Stimulated activated naive CD8-positive, alpha-beta T cell treated with anti-CD3 and anti-CD28 coated beads, Interleukin-15, Interleukin-2, amounts not matched to agents 100 ng/mL and 50 ng/mL, for 24 hours (primary cell): ENCODE measurements around the gene COMP.
"Not testable (repeated sequence)": the region's sequence is repeated elsewhere in the genome, so short reads cannot be mapped to it uniquely, and the experiment has no call there.

Experiments
- H3K27ac Mint-ChIP-seq: one replicate; pipeline ENCODE4 v1.8.0; 2021; ENCODE audit warnings: mild to moderate bottlenecking, mixed read lengths
- H3K27me3 Mint-ChIP-seq: one replicate; pipeline ENCODE4 v1.8.0; 2021; ENCODE audit warnings: mixed read lengths
- H3K36me3 Mint-ChIP-seq: one replicate; pipeline ENCODE4 v1.8.0; 2021; ENCODE audit warnings: low read depth, mixed read lengths
- H3K4me1 Mint-ChIP-seq: one replicate; pipeline ENCODE4 v1.8.0; 2021; ENCODE audit warnings: low read depth, mixed read lengths
- H3K4me3 Mint-ChIP-seq: one replicate; pipeline ENCODE4 v1.8.0; 2021; ENCODE audit warnings: mild to moderate bottlenecking, mixed read lengths
- H3K9me3 Mint-ChIP-seq: one replicate; pipeline ENCODE4 v1.8.0; 2021; ENCODE audit warnings: mixed read lengths

Gene COMP

GRCh38 chr19:18741124-18742121 lies 49.7 kb downstream of the COMP start:
- no peaks in the 10 kb centered on the region for H3K4me1 Mint-ChIP-seq
- no peak overlapping the region for H3K27ac Mint-ChIP-seq
- no peak overlapping the region for H3K4me3 Mint-ChIP-seq
- no peaks in the 10 kb centered on the region for H3K9me3 Mint-ChIP-seq
- no peaks in the 10 kb centered on the region for H3K27me3 Mint-ChIP-seq
- H3K36me3 Mint-ChIP-seq, result no peaks in the 10 kb centered on the region

- Mint-ChIP-seq H3K9me3 (no peaks in the 10 kb centered on the region), H3K27me3 (no peaks in the 10 kb centered on the region), H3K36me3 (no peaks in the 10 kb centered on the region), H3K27ac (no peak overlapping the region), H3K4me3 (no peak overlapping the region), H3K4me1 (no peaks in the 10 kb centered on the region)
Observed at GRCh38 chr19:18738961-18739690, 52.0 kb downstream of the COMP start.

GRCh38 chr19:18737954-18738351 lies 53.2 kb downstream of the COMP start:
- no peaks in the 10 kb centered on the region for H3K27me3 Mint-ChIP-seq
- H3K27ac Mint-ChIP-seq, result no peak overlapping the region

GRCh38 chr19:18737337-18737953 lies 53.7 kb downstream of the COMP start:
- Mint-ChIP-seq H3K27ac (no peak overlapping the region), H3K36me3 (no peaks in the 10 kb centered on the region), H3K27me3 (no peaks in the 10 kb centered on the region), H3K4me1 (no peaks in the 10 kb centered on the region), H3K9me3 (no peaks in the 10 kb centered on the region), H3K4me3 (no peak overlapping the region)

More at GRCh38 chr19:18737954-18738351, 53.2 kb downstream of the COMP start:
- no peaks in the 10 kb centered on the region for H3K4me1 Mint-ChIP-seq
- no peaks in the 10 kb centered on the region for H3K36me3 Mint-ChIP-seq
- H3K4me3 Mint-ChIP-seq, result no peak overlapping the region
- H3K9me3 Mint-ChIP-seq, result no peaks in the 10 kb centered on the region

GRCh38 chr19:18736415-18737336 lies 54.4 kb downstream of the COMP start:
- H3K4me3 Mint-ChIP-seq, result no peak overlapping the region
- H3K9me3 Mint-ChIP-seq, result no peaks in the 10 kb centered on the region
- no peaks in the 10 kb centered on the region for H3K36me3 Mint-ChIP-seq
- no peaks in the 10 kb centered on the region for H3K27me3 Mint-ChIP-seq
- H3K27ac Mint-ChIP-seq, result no peak overlapping the region
- H3K4me1 Mint-ChIP-seq, result no peaks in the 10 kb centered on the region

- Mint-ChIP-seq H3K36me3 (no peaks in the 10 kb centered on the region), H3K9me3 (no peaks in the 10 kb centered on the region), H3K4me3 (no peak overlapping the region), H3K4me1 (peaks cover 4% of the 10 kb centered on the region), H3K27me3 (no peaks in the 10 kb centered on the region), H3K27ac (no peak overlapping the region)
Observed at GRCh38 chr19:18735752-18736151, 55.4 kb downstream of the COMP start.

- Mint-ChIP-seq H3K9me3 (no peaks in the 10 kb centered on the region), H3K4me3 (no peak overlapping the region), H3K4me1 (peaks cover 4% of the 10 kb centered on the region), H3K36me3 (no peaks in the 10 kb centered on the region), H3K27me3 (no peaks in the 10 kb centered on the region), H3K27ac (no peak overlapping the region)
Observed at GRCh38 chr19:18735324-18735723, 55.8 kb downstream of the COMP start.

GRCh38 chr19:18733762-18734332 lies 57.3 kb downstream of the COMP start:
- H3K36me3 Mint-ChIP-seq, H3K9me3 Mint-ChIP-seq, H3K27me3 Mint-ChIP-seq, H3K27ac Mint-ChIP-seq, H3K4me1 Mint-ChIP-seq, H3K4me3 Mint-ChIP-seq: not testable (repeated sequence)

GRCh38 chr19:18733196-18733647 lies 57.9 kb downstream of the COMP start:
- Mint-ChIP-seq H3K36me3 (no peaks in the 10 kb centered on the region), H3K27me3 (no peaks in the 10 kb centered on the region), H3K9me3 (no peaks in the 10 kb centered on the region), H3K27ac (no peak overlapping the region), H3K4me1 (peaks cover 4% of the 10 kb centered on the region), H3K4me3 (no peak overlapping the region)
